HEK293T (cell line): ENCODE data around the gene FARP1.

Experiments
- CTCF ChIA-PET: fragments of 350-600 bp; formaldehyde crosslinking; extraction: SDS; loops from one replicate; lab custom pipeline; 2021; ENCODE audit warnings: antibody characterized with exemption, inconsistent platforms; lab: Yijun Ruan, JAX
- POLR2A ChIA-PET: fragments of 350-600 bp; formaldehyde crosslinking; extraction: SDS; loops from one replicate; lab custom pipeline; 2020; ENCODE audit warnings: antibody characterized with exemption, inconsistent platforms; lab: Yijun Ruan, JAX
- DNase-seq: peaks from one replicate; pipeline ENCODE4 v3.0.0; 2012; ENCODE audit warnings: mixed read lengths; ENCODE audit errors: extremely low spot score
- ARNT ChIP-seq: fragments of 450-650 bp; IDR thresholded peaks from 2 replicates; pipeline ENCODE4 v1.6.1; 2017; ENCODE audit warnings: mild to moderate bottlenecking
- BHLHE40 ChIP-seq: fragments of 450-650 bp; IDR thresholded peaks from 2 replicates; pipeline ENCODE4 v1.6.1; 2016; ENCODE audit warnings: mild to moderate bottlenecking, moderate library complexity, borderline replicate concordance
- CTBP1 ChIP-seq: fragments of 450-650 bp; IDR thresholded peaks from 2 replicates; pipeline ENCODE4 v1.6.1; 2016; ENCODE audit warnings: borderline replicate concordance
- ELF4 ChIP-seq: fragments of 450-650 bp; IDR thresholded peaks from 2 replicates; pipeline ENCODE4 v1.6.1; 2017; ENCODE audit warnings: antibody characterized with exemption
- FOXA1 ChIP-seq: fragments of 450-650 bp; IDR thresholded peaks from 2 replicates; pipeline ENCODE4 v1.6.1; 2016; ENCODE audit warnings: mild to moderate bottlenecking
- FOXK2 ChIP-seq: fragments of 450-650 bp; IDR thresholded peaks from 2 replicates; pipeline ENCODE4 v1.6.1; 2016; ENCODE audit warnings: mild to moderate bottlenecking
- FOXM1 ChIP-seq: fragments of 450-650 bp; IDR thresholded peaks from 2 replicates; pipeline ENCODE4 v1.6.1; 2017; ENCODE audit warnings: mild to moderate bottlenecking, borderline replicate concordance
- HDGF ChIP-seq: fragments of 450-650 bp; IDR thresholded peaks from 2 replicates; pipeline ENCODE4 v1.6.1; 2017; ENCODE audit warnings: antibody characterized with exemption, borderline replicate concordance
- L3MBTL2 ChIP-seq: fragments of 450-650 bp; conservative IDR thresholded peaks from 2 replicates; pipeline ENCODE4 v1.6.1; 2016; ENCODE audit warnings: mild to moderate bottlenecking
- LEF1 ChIP-seq: fragments of 450-650 bp; IDR thresholded peaks from 2 replicates; pipeline ENCODE4 v1.6.1; 2017; ENCODE audit warnings: mild to moderate bottlenecking, borderline replicate concordance
- NFRKB ChIP-seq: fragments of 450-650 bp; IDR thresholded peaks from 2 replicates; pipeline ENCODE4 v1.6.1; 2016; ENCODE audit warnings: mild to moderate bottlenecking, moderate library complexity
- SP1 ChIP-seq: fragments of 450-650 bp; IDR thresholded peaks from 2 replicates; pipeline ENCODE4 v1.6.1; 2017
- SUZ12 ChIP-seq: fragments of 450-650 bp; IDR thresholded peaks from 2 replicates; pipeline ENCODE4 v1.6.1; 2016; ENCODE audit warnings: mild to moderate bottlenecking
- TARDBP ChIP-seq: fragments of 450-650 bp; IDR thresholded peaks from 2 replicates; pipeline ENCODE4 v1.6.1; 2016
- ZNF384 ChIP-seq: fragments of 450-650 bp; IDR thresholded peaks from 2 replicates; pipeline ENCODE4 v1.6.1; 2016
- TF ChIP-seq, protein P1 (sequence below): fragments of 450-650 bp; IDR thresholded peaks from 2 replicates; pipeline ENCODE4 v1.6.1; 2016

FARP1 gene

DNA sequence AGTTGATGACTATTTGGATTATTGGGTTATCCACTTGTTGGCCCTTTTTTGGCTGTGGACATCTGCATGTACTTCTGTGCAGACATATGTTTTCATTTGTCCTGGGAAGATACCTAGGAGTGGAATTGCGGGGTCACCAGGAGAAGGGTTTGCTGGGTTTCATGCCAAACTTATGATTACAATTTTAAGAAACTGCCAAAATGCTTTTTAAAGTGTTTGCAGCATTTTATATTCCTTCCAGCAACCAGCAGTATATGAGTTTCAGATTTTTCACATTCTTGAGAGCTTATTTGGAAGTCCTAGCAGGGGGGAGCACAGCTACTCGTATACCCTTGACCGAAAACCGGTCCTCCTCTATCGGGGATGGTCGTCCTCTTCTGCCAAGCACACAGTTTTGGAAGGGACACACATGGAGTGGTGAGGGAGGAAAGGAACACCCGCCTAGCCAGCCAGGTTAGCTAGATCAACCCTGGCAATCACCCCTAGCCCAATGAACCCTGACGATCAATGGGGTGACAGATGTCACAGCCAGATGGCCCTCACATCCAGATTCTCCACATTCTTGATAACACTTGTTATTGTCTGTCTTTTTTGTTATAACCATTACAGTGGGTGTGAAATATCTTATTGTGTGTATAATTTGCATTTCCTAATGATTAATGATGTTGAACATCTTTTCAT is 60.9 kb downstream of the FARP1 start:
- no peak for DNase-seq
- TF ChIP-seq SUZ12 (no peak), NFRKB (no peak), ELF4 (no peak), ZNF384 (no peak), BHLHE40 (no peak), LEF1 (no peak), CTBP1 (no peak), HDGF (no peak), FOXM1 (no peak), ARNT (no peak), FOXA1 (no peak), TARDBP (no peak)
- TF ChIP-seq, protein P1, sequence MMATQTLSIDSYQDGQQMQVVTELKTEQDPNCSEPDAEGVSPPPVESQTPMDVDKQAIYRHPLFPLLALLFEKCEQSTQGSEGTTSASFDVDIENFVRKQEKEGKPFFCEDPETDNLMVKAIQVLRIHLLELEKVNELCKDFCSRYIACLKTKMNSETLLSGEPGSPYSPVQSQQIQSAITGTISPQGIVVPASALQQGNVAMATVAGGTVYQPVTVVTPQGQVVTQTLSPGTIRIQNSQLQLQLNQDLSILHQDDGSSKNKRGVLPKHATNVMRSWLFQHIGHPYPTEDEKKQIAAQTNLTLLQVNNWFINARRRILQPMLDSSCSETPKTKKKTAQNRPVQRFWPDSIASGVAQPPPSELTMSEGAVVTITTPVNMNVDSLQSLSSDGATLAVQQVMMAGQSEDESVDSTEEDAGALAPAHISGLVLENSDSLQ = no peak
- POLR2A ChIA-PET = no interaction called here
- CTCF ChIA-PET = interaction anchor here (0.7 kb wide), 1 partner anchor 520 kb away, joined by 3 read pairs; no protein-coding TSS in a partner anchor

DNA sequence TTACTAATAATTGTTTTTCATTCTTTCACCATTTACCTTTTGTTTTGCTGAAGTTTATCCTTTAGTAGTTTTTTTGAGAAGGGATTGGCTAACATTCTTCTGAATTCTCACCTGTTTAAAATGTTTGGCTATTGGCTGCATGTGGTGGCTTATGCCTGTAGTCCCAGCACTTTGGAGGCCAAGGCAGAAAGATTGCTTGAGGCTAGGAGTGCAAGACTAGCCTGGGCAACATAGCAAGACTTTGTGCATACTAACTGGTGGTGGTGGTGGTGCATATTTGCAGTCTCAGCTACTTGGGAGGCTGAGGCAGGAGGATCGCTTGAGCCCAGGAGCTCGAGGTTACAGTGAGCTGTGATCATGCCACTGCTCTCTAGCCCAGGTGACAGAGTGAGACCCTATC is 61.7 kb downstream of the FARP1 start:
- ChIA-PET CTCF (interaction anchor here (0.7 kb wide), 1 partner anchor 519 kb away, joined by 3 read pairs; no protein-coding TSS in a partner anchor), POLR2A (no interaction called here)
- no peak for DNase-seq
- TF ChIP-seq LEF1 = no peak
- no peak for TF ChIP-seq ZNF384
- TF ChIP-seq, protein P1 = no peak
- TF ChIP-seq BHLHE40 = no peak
- no peak for TF ChIP-seq L3MBTL2
- TF ChIP-seq SP1 = no peak
- TF ChIP-seq FOXA1 = no peak
- TF ChIP-seq SUZ12 = no peak
- no peak for TF ChIP-seq FOXM1
- no peak for TF ChIP-seq ARNT
- TF ChIP-seq CTBP1 = no peak
- TF ChIP-seq TARDBP = no peak
- TF ChIP-seq HDGF = no peak
- no peak for TF ChIP-seq FOXK2
- TF ChIP-seq ELF4 = no peak
- no peak for TF ChIP-seq NFRKB

DNA sequence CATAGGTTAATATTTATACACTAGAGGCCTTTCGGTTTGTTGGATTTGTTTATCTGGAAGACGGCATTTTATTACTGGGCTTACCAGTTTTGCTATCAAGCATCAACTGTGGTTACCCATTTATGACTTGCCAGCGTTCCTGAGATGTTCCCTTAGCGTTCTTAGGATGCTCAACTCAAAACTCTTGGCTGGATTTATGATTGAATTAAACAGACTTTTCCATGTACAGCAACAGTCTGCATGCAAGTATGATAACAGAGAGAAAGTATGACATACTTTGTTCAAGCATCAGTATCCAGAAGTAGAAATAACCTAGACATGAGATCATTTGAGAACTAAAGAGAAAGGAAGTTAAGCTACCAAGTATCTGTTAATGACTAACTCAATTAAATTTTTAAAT is 64.1 kb downstream of the FARP1 start:
- TF ChIP-seq ARNT = no peak
- TF ChIP-seq ZNF384 = no peak
- TF ChIP-seq SP1 = no peak
- TF ChIP-seq, protein P1 = no peak
- no peak for TF ChIP-seq L3MBTL2
- TF ChIP-seq FOXA1 = no peak
- no peak for TF ChIP-seq FOXM1
- no peak for TF ChIP-seq SUZ12
- no peak for TF ChIP-seq BHLHE40
- TF ChIP-seq HDGF = no peak
- TF ChIP-seq LEF1 = no peak
- TF ChIP-seq FOXK2 = no peak
- TF ChIP-seq ELF4 = no peak
- no peak for TF ChIP-seq CTBP1
- no peak for TF ChIP-seq TARDBP
- no peak for TF ChIP-seq NFRKB
- POLR2A ChIA-PET = no interaction called here
- DNase-seq = no peak
- CTCF ChIA-PET = no interaction called here

DNA sequence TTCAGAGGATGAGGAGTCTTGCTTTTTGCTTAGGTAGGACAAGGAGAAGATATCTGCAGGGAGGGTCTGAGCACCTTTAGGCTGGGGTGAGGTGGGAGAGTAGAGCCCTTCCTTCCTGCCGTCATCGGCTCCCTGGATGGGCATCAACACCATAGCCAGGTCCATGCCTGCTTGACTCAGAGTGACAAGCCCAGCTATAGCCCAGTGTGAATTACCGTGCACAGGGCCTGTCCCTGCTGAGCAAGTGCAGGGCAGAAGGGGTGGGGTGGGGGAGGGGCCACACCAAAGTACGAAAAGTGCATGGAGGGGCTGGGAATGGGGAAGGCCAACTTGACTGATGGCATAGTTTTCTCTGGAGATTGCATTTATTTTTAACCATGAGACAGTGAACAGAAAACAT is 64.5 kb downstream of the FARP1 start:
- TF ChIP-seq, protein P1 = no peak
- no peak for TF ChIP-seq FOXK2
- TF ChIP-seq L3MBTL2 = no peak
- TF ChIP-seq ARNT = no peak
- TF ChIP-seq SP1 = no peak
- no peak for TF ChIP-seq BHLHE40
- no peak for TF ChIP-seq SUZ12
- TF ChIP-seq TARDBP = no peak
- TF ChIP-seq FOXA1 = no peak
- DNase-seq = no peak
- CTCF ChIA-PET = no interaction called here
- POLR2A ChIA-PET = no interaction called here

DNA sequence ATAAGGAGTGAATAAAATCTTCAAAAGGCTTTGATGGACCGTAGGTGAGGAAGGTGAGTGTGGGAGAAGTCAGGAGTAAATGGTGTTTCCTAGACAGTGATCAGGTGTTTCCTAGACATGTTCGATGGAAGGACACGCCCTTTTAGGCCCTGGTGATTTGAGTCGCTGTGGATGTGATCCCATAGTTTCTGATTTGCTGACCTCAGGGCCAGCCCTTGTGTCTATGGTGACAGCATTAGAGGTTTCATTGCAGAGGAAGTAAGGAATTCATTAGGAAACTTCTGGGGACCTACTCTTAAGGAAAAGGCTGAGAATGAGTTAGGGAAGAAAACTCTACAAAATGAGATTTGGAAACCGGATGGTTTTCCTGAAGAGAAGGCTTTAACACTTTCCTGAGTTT is 65.7 kb downstream of the FARP1 start:
- ChIA-PET POLR2A (no interaction called here), CTCF (no interaction called here)

More for the DNA sequence above, 65.7 kb downstream of the FARP1 start:
- no peak for TF ChIP-seq ELF4
- no peak for TF ChIP-seq FOXK2
- no peak for TF ChIP-seq SUZ12
- no peak for TF ChIP-seq CTBP1
- no peak for TF ChIP-seq HDGF
- no peak for TF ChIP-seq ARNT
- no peak for TF ChIP-seq BHLHE40
- TF ChIP-seq LEF1 = no peak
- TF ChIP-seq L3MBTL2 = no peak
- no peak for TF ChIP-seq ZNF384
- TF ChIP-seq, protein P1 = no peak
- TF ChIP-seq SP1 = no peak
- TF ChIP-seq FOXA1 = no peak
- TF ChIP-seq FOXM1 = no peak
- no peak for TF ChIP-seq TARDBP
- no peak for TF ChIP-seq NFRKB
- no peak for DNase-seq
